NCI-H2227 treated with DMSO at 0.1 percent for 48 hours (cell line): ENCODE measurements around the gene MRPL11.

Experiments used
- DNase-seq: peaks from one replicate; lab custom pipeline; 2025; lab: John Stamatoyannopoulos, UW

Gene MRPL11

DNA sequence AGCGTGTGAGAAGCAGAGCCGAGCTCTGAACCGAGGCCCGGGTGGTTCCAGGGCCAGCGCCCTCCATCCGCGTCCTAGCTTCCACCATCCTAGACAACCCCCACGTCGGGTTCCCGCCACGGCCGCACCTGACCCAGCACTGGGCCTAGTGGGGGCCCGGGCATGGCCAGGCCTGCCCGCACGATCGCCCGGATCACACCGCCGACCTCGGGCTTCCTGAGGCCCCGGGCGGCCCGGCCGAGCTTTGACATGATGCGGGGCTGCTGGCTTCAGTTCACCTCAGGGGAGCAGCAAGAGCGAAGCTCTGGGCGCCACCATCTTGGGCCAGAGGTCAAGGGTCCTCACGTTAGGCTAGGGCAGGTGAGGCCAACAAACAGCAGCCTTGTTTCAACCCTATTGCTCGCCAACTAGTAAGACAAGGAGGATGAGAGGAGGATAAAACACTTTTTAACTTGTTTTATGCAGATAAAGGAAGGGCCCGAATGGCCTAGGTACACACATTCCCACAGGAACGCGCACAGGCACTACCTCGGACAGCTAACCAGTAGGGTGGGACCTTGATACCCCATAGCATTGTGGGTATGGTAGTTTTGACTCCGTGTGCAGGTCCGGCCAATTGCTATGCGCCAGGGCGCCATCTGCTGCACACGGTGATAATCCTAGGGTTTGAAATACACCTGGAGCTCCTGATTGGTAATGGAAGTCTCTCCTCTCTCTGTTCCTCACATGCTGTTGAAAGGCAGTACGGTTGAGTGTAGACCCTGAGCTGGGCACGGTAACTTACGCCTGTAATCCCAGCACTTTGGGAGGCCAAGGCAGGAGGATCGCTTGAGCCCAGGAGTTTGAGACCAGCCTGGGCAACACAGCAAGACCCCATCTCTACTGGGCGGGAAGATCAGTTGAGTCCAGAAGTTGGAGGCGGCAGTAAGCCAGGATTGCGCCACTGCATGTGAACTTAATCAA lies at the start of gene MRPL11:
Gene MRPL11 (minus strand): TSS at position 345 of the 963 bp plus-strand sequence. CDS start 94 bp downstream, at position 251.
- DNase-seq = peak; percentile 97

DNA sequence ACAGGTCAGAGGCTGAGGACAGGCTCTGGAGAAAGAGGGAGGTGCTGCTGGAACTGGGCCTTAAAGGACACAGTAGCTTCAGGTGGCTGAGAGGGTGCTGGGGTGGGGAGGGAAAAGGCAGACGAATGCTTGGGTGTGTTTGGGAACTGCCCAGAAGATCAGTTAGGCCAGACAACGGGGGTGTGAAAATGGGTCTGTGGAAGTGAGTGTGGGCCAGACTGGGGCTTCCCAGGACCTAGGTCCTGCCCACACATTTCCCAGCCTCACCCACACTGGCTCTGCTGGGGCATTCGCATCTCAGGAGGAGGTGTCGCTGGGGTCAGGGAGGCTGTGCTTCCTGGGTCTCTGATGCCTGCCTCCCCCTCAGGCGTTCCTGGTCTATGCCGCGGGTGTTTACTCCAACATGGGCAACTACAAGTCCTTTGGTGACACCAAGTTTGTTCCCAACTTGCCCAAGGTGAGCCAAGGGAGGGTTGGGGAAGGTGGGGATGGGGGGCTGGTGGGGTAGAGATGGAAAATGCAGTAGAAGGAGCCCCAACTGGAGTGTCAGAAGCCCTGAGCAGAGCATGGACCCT lies 46.2 kb upstream of the MRPL11 start:
- no peak for DNase-seq

- DNase-seq = peak; percentile 97
Observed at GRCh38 chr11:66480117-66480938, 41.7 kb upstream of the MRPL11 start, which contains the start of gene DPP3. TSS of gene DPP3 (plus strand) at chr11:66480434. CDS start at chr11:66482201, 1,767 bp downstream.

DNA sequence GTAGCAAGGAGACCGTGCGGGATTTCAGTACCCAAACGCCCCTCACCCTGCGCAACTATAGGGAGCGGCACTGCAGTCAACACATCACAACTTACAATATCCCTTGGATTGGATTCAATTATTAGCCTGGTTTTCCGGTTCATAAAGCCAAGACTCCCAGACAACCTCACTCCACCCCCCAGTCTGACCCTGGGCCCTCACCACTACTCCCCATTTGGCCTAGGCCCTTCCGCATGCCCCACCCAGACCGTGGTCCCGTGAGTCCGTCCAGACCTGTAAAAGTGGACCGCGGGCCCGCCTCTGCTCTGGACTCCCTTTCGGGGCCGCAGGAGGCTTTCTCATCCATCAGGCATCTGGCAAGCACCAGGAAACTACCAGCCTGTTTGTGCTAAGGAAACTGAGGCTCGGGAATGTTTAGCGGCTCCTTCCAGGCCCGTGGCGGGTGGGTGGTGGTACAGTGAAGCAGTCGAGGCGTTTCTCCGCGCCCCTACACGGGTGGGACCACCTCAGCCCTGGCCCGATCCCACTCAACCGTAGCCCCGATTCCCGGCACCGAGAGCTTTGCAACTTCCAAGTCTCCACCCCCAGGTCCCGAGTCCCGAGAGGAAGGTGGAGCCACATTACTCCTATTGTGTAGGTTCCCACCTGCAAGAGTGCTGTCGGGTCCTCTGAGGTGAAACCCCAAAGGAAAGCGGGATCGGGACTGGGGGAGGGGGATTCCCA lies 40.9 kb upstream of the MRPL11 start:
- DNase-seq = no peak

GRCh38 chr11:66478729-66479393 lies 40.2 kb upstream of the MRPL11 start:
- peak; percentile 13 for DNase-seq

DNA sequence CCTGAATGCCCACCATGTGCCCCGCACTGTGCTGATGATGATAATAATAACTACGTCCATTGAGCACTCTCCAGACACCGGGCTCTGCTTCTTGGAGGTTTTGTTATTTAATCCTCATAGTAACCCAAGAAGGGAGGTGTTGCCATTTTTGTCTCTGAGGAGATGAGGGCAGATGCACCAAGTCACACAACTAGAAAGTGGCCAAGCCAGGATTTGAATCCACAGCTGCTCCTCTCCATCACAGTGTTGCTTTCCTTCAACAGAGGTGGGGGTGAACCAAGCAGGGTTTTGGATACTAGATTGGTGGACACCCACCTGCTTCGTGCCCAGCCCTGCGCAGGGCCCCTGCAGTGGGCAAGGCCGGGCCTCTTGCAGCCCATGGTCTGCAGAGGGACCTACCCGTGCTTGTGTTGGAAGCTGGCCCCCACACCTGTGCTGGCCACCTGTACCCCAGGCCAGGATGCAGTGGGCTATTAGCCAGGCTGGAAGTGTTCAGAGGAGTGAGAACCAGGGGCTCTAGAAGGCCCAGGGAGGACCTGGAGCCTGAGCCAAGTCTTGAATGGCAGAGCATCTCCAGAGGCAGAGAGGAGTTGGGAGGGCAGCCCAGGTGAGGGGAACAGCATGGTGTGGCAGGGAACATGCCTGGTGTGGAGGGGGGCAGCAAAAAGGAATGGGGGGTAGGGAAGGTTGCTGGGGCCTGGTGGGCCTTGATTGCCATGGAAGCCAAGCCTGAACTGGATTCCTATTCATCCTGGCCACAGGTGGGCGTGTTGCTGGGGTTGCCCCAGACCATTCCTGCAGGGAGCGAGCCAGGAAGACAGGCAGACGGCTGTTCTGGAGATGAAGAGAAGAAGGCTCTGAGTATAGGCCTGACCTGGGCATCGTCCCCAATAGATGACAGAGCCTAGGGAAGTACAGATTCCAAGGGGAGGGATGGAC lies 38.9 kb upstream of the MRPL11 start:
- DNase-seq = no peak

GRCh38 chr11:66476841-66477251 lies 38.2 kb upstream of the MRPL11 start:
- no peak for DNase-seq

DNA sequence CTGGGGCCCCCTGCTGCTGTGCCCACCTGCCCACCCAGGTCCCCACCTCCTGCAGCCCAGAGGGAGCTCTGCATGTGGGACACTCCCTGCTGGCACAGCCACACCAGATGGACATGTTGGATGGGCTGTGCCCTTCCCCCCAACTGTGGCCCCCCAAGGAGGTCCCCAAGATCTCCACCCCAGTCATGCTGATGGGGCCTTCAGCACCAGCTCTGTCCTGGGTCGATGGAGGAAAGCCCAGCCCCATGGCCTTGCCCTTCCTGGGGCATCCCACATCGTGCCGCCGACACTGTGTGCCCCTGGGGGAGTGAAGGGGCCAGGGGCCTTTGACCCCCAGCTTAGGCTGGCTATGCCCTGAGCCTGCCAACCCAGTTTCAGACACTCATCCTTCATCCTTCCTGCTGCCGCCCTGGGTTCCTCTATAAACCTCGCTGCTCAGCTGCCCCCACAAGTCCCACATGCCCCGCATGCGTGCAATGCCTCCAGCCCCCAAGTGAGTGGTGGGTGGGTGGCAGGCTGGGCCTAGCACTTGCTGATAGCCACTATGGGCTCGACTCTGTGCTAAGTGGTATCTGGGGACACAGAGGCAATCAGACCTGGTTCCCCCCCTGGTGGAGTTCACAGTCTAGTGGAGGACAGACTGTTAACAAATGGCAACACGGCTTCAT lies 37.7 kb upstream of the MRPL11 start:
- DNase-seq = no peak

- no peak for DNase-seq
Observed at GRCh38 chr11:66475349-66476172, 36.9 kb upstream of the MRPL11 start.

GRCh38 chr11:66473608-66474515 lies 35.2 kb upstream of the MRPL11 start:
- DNase-seq = no peak

DNA sequence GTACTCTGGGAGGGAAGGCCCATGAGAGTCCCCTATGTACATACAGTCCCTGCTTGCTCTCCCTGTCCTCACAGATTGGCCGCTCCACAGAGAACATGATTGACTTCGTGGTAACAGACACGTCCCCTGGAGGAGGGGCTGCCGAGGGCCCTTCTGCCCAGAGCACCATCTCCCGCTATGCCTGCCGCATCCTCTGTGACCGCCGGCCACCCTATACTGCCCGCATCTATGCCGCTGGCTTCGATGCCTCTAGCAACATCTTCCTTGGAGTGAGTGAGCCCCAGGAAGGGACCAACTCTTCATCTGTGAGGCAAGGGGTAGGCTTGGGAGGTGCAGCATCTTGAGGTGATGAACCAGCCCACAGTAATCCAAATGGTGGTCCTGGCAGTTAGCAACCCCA lies 34.5 kb upstream of the MRPL11 start:
- no peak for DNase-seq

DNA sequence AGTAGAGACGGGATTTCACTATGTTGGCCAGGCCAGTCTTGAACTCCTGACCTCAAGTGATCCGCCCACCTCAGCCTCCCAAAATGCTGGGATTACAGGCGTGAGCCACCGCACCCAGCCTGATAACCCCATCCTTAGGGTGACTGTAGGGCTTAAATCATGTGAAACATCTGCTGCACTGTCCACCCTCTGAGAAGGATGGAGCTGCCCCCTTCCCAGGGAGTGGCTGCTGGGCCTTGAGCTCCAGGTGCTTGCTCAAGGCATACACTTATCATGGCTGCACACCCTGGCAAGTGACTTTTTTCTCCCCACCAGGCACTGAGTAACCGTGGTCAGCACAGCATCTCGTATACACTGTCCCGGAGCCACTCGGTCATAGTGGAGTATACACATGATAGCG lies 33.4 kb upstream of the MRPL11 start:
- no peak for DNase-seq

- no peak for DNase-seq
Observed at GRCh38 chr11:66471142-66471541, 32.5 kb upstream of the MRPL11 start.

DNA sequence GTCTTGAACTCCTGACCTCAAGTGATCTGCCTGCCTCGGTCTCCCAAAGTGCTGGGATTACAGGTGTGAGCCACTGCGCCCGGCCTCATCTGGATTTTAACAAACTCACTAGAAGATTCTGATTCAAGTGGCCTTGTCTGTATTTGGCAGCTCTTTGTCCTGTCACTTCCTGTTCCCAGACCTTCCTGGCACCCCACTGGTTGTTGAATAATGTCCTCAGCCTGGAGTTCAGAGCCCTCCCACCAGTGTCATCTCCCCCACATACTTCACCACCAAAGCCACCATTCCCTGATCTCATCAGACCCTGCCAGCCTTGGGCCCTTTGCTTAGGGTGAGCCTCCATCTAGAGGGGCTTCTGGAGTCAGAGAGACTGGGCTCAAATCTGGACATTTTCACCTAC lies 31.4 kb upstream of the MRPL11 start:
- no peak for DNase-seq

DNA sequence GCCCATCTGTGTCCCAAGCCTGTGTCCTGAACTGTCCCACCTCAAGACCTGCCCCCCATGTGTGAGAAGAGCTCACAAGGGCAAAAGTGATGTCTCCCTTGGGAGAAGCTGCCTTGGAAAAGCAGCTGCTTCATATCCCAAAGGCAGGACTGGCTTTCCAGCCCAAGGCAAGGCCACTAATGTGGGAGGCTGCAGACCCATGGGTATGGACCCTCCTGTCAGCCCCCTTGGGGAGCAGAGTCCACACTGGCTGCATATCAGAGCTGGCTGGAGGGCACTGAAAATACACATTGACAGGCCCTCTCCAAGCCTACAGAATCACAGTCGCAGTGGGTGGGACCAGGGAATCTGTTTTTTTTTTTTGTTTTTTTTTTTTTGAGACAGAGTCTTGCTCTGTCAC lies 30.8 kb upstream of the MRPL11 start:
- no peak for DNase-seq

- DNase-seq = no peak
Observed at GRCh38 chr11:66468691-66469090, 30.0 kb upstream of the MRPL11 start.

DNA sequence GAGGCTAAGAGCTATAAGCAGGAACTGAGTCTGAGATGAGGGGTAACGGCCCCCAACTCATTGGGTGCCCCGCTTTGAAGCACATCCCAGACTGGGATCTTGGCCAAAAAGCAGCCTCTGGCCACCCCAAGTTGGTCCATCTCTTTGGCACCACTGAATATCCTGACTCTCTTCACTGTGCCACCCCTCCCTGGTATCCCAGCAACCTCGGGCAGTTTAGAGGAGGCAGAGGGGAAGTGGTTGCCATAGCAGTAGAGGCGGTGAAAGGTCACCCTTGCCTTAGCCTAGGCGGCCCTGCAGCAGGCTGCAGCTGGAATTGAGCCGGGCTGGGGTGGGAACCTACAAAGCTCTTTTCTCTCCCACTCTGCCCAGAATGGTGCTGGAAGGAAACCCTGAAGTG lies 29.1 kb upstream of the MRPL11 start:
- no peak for DNase-seq
